ENCODE results near the gene ZDHHC11B.
"Not testable (repeated sequence)": the region's sequence is repeated elsewhere in the genome, so short reads cannot be mapped to it uniquely, and the experiment has no call there.

ZDHHC11B gene

GRCh38 chr5:752532-753115 lies 31.9 kb downstream of the ZDHHC11B start:
- not testable (repeated sequence) for DNase-seq (ENCODE audit: low spot score)

GRCh38 chr5:751992-752391 lies 32.5 kb downstream of the ZDHHC11B start:
- DNase-seq (ENCODE audit: low spot score) = not testable (repeated sequence)

- DNase-seq (ENCODE audit: low spot score) = no peak
Observed at GRCh38 chr5:751496-751895, 33.0 kb downstream of the ZDHHC11B start.

- DNase-seq (ENCODE audit: low spot score) = not testable (repeated sequence)
Observed at GRCh38 chr5:750226-750625, 34.3 kb downstream of the ZDHHC11B start.

- DNase-seq (ENCODE audit: low spot score) = no peak
Observed at GRCh38 chr5:749101-749670, 35.3 kb downstream of the ZDHHC11B start.

- not testable (repeated sequence) for DNase-seq (ENCODE audit: low spot score)
Observed at GRCh38 chr5:748011-748980, 36.2 kb downstream of the ZDHHC11B start.

- DNase-seq (ENCODE audit: low spot score) = not testable (repeated sequence)
Observed at GRCh38 chr5:747303-747844, 37.2 kb downstream of the ZDHHC11B start.

- no peak for DNase-seq (ENCODE audit: low spot score)
Observed at GRCh38 chr5:746258-746761, 38.2 kb downstream of the ZDHHC11B start.

- not testable (repeated sequence) for DNase-seq (ENCODE audit: low spot score)
Observed at GRCh38 chr5:745272-746142, 39.0 kb downstream of the ZDHHC11B start.

GRCh38 chr5:743696-744404 lies 40.7 kb downstream of the ZDHHC11B start:
- DNase-seq (ENCODE audit: low spot score) = not testable (repeated sequence)

- not testable (repeated sequence) for DNase-seq (ENCODE audit: low spot score)
Observed at GRCh38 chr5:742276-742675, 42.3 kb downstream of the ZDHHC11B start.

- DNase-seq (ENCODE audit: low spot score) = not testable (repeated sequence)
Observed at GRCh38 chr5:734145-734544, 50.4 kb downstream of the ZDHHC11B start.

GRCh38 chr5:732754-733454 lies 51.6 kb downstream of the ZDHHC11B start:
- not testable (repeated sequence) for DNase-seq (ENCODE audit: low spot score)

- not testable (repeated sequence) for DNase-seq (ENCODE audit: low spot score)
Observed at GRCh38 chr5:729225-729624, 55.3 kb downstream of the ZDHHC11B start.

- DNase-seq (ENCODE audit: low spot score) = not testable (repeated sequence)
Observed at GRCh38 chr5:727087-727486, 57.4 kb downstream of the ZDHHC11B start.

- DNase-seq (ENCODE audit: low spot score) = not testable (repeated sequence)
Observed at GRCh38 chr5:723865-724264, 60.7 kb downstream of the ZDHHC11B start.

- not testable (repeated sequence) for DNase-seq (ENCODE audit: low spot score)
Observed at GRCh38 chr5:723309-723708, 61.2 kb downstream of the ZDHHC11B start.

GRCh38 chr5:719379-719778 lies 65.2 kb downstream of the ZDHHC11B start:
- not testable (repeated sequence) for DNase-seq (ENCODE audit: low spot score)

GRCh38 chr5:717143-717542 lies 67.4 kb downstream of the ZDHHC11B start:
- peak; percentile 34 for DNase-seq (ENCODE audit: low spot score)

- DNase-seq (ENCODE audit: low spot score) = peak; percentile 71
Observed at GRCh38 chr5:716740-717139, 67.8 kb downstream of the ZDHHC11B start.

Measured in pons (tissue), 1 donor.